H9 (cell line): ENCODE data around the gene PTGFRN. TPM values are rescaled to one million over a fixed set of nuclear protein-coding genes. Genes with fewer than 3 reads are reported as not detected.

Experiments used
- DNase-seq: peaks from one replicate; pipeline ENCODE4 v3.0.0-alpha.2; 2017
- H2AFZ ChIP-seq: one replicate; pipeline ENCODE4 v1.6.1; 2013; ENCODE audit warnings: mild to moderate bottlenecking, low read length, control low read depth, moderate library complexity
- H2AK5ac ChIP-seq: 2 replicates; pipeline ENCODE4 v1.6.1; 2013; ENCODE audit warnings: low read length, control low read depth, mixed read lengths; ENCODE audit not compliant: insufficient read length
- H2BK120ac ChIP-seq: one replicate; pipeline ENCODE4 v1.6.1; 2013; ENCODE audit warnings: low read depth, mild to moderate bottlenecking, low read length, control low read depth, inconsistent platforms; ENCODE audit not compliant: poor library complexity, severe bottlenecking
- H2BK12ac ChIP-seq: 2 replicates; pipeline ENCODE4 v1.6.1; 2013; ENCODE audit warnings: low read length, control low read depth, mixed read lengths, low read depth; ENCODE audit not compliant: insufficient read length
- H2BK15ac ChIP-seq: 2 replicates; pipeline ENCODE4 v1.6.1; 2013; ENCODE audit warnings: low read depth, low read length, control low read depth
- H2BK20ac ChIP-seq: one replicate; pipeline ENCODE4 v1.6.1; 2013; ENCODE audit warnings: low read depth, mild to moderate bottlenecking, low read length, control low read depth, inconsistent platforms; ENCODE audit not compliant: poor library complexity, severe bottlenecking
- H2BK5ac ChIP-seq: 2 replicates; pipeline ENCODE4 v1.6.1; 2013; ENCODE audit warnings: low read length, control low read depth, mixed read lengths; ENCODE audit not compliant: insufficient read length
- H3K14ac ChIP-seq: 2 replicates; pipeline ENCODE4 v1.6.1; 2013; ENCODE audit warnings: low read length, control low read depth; ENCODE audit not compliant: insufficient read depth
- H3K18ac ChIP-seq: 2 replicates; pipeline ENCODE4 v1.6.1; 2013; ENCODE audit warnings: low read depth, mild to moderate bottlenecking, mixed read lengths, low read length, control low read depth; ENCODE audit not compliant: insufficient read length
- H3K23ac ChIP-seq: 2 replicates; pipeline ENCODE4 v1.6.1; 2013; ENCODE audit warnings: low read length, control low read depth, mixed read lengths, low read depth; ENCODE audit not compliant: insufficient read length
- H3K23me2 ChIP-seq: 2 replicates; pipeline ENCODE4 v1.6.1; 2013; ENCODE audit warnings: low read depth, mild to moderate bottlenecking, mixed read lengths, low read length, control low read depth; ENCODE audit not compliant: insufficient read length, poor library complexity, severe bottlenecking
- H3K27ac ChIP-seq: 2 replicates; pipeline ENCODE4 v1.5.1; 2013; ENCODE audit warnings: low read length, control low read depth, mixed read lengths, low read depth; ENCODE audit not compliant: insufficient read length
- H3K27me3 ChIP-seq: 2 replicates; pipeline ENCODE4 v1.6.1; 2013; ENCODE audit warnings: low read length, control low read depth, inconsistent platforms; ENCODE audit not compliant: insufficient read depth
- H3K4ac ChIP-seq: 2 replicates; pipeline ENCODE4 v1.6.1; 2013; ENCODE audit warnings: low read depth, mild to moderate bottlenecking, control low read depth, inconsistent platforms, low read length, moderate library complexity
- H3K4me1 ChIP-seq: 2 replicates; pipeline ENCODE4 v1.6.1; 2013; ENCODE audit warnings: low read length, control low read depth, inconsistent platforms; ENCODE audit not compliant: insufficient read depth
- H3K4me2 ChIP-seq: 2 replicates; pipeline ENCODE4 v1.6.1; 2013; ENCODE audit warnings: low read length, control low read depth, mixed read lengths; ENCODE audit not compliant: insufficient read length, insufficient read depth
- H3K56ac ChIP-seq: 2 replicates; pipeline ENCODE4 v1.6.1; 2013; ENCODE audit warnings: low read depth, mild to moderate bottlenecking, mixed read lengths, low read length, control low read depth; ENCODE audit not compliant: insufficient read length
- H3K79me1 ChIP-seq: 2 replicates; pipeline ENCODE4 v1.6.1; 2013; ENCODE audit warnings: low read depth, mild to moderate bottlenecking, moderate library complexity, low read length, control low read depth, inconsistent platforms; ENCODE audit not compliant: insufficient read depth, poor library complexity, severe bottlenecking
- H3K79me2 ChIP-seq: 2 replicates; pipeline ENCODE4 v1.6.1; 2013; ENCODE audit warnings: low read length, control low read depth, inconsistent platforms; ENCODE audit not compliant: insufficient read depth
- H3K9ac ChIP-seq: 2 replicates; pipeline ENCODE4 v1.6.1; 2013; ENCODE audit warnings: low read length, control low read depth, mixed read lengths; ENCODE audit not compliant: insufficient read length; ENCODE audit errors: extremely low read depth
- H3K9me3 ChIP-seq: one replicate; pipeline ENCODE4 v1.6.1; 2013; ENCODE audit warnings: low read depth, low read length, inconsistent platforms; ENCODE audit not compliant: control insufficient read depth
- H3T11ph ChIP-seq: one replicate; pipeline ENCODE4 v1.6.1; 2013; ENCODE audit warnings: mild to moderate bottlenecking, low read length, control low read depth, inconsistent platforms
- H4K20me1 ChIP-seq: one replicate; pipeline ENCODE4 v1.6.1; 2013; ENCODE audit not compliant: control insufficient read depth, insufficient read length, insufficient read depth
- H4K5ac ChIP-seq: 2 replicates; pipeline ENCODE4 v1.6.1; 2013; ENCODE audit warnings: low read depth, mild to moderate bottlenecking, mixed read lengths, low read length, control low read depth; ENCODE audit not compliant: insufficient read length
- H4K8ac ChIP-seq: replicated peaks from 2 replicates; pipeline ENCODE4 v1.6.1; 2013; ENCODE audit warnings: low read length, control low read depth, mixed read lengths, low read depth; ENCODE audit not compliant: insufficient read length
- H4K91ac ChIP-seq: 2 replicates; pipeline ENCODE4 v1.6.1; 2013; ENCODE audit warnings: low read depth, mild to moderate bottlenecking, moderate library complexity, mixed read lengths, low read length, control low read depth; ENCODE audit not compliant: insufficient read length
- H3K27ac Mint-ChIP-seq, 3 experiments: 2 replicates in 2 of 3; 3 replicates in 1 of 3; pipeline ENCODE4 v1.8.0; 2020 to 2021; ENCODE audit warnings: mixed read lengths in 3 of 3, mild to moderate bottlenecking in 1 of 3, moderate library complexity in 1 of 3
- H3K27me3 Mint-ChIP-seq: 2 replicates; pipeline ENCODE4 v1.8.0; 2021; ENCODE audit warnings: low read depth, mild to moderate bottlenecking, moderate library complexity, mixed read lengths
- H3K36me3 Mint-ChIP-seq, 3 experiments: 2 replicates in 2 of 3; 3 replicates in 1 of 3; pipeline ENCODE4 v1.8.0; 2020 to 2021; ENCODE audit warnings: low read depth in 3 of 3, mixed read lengths in 3 of 3; ENCODE audit not compliant: insufficient read depth in 1 of 3
- H3K4me1 Mint-ChIP-seq, 2 experiments: 2 replicates each; pipeline ENCODE4 v1.8.0; 2020; ENCODE audit warnings: mixed read lengths in 2 of 2
- H3K4me3 Mint-ChIP-seq, 2 experiments: 2 replicates in 1 of 2; 3 replicates in 1 of 2; pipeline ENCODE4 v1.8.0; 2020 to 2021; ENCODE audit warnings: mild to moderate bottlenecking in 2 of 2, mixed read lengths in 2 of 2, moderate library complexity in 1 of 2
- H3K9me3 Mint-ChIP-seq, 2 experiments: 2 replicates in 1 of 2; 3 replicates in 1 of 2; pipeline ENCODE4 v1.8.0; 2020; ENCODE audit warnings: mild to moderate bottlenecking in 2 of 2, mixed read lengths in 2 of 2, moderate library complexity in 1 of 2
- CTCF ChIP-seq: fragments of 200-600 bp; sonication (generic); conservative IDR thresholded peaks from 3 replicates; pipeline ENCODE4 v1.8.0; 2021; ENCODE audit warnings: antibody characterized with exemption, mild to moderate bottlenecking
- WGBS: extraction: QIAGEN DNeasy Blood & Tissue Kit; methylation state at CpG from one replicate; pipeline ENCODE4 v1.1.7; 2013; ENCODE audit warnings: missing lambda C conversion rate, low lambda C conversion rate, mixed read lengths; ENCODE audit not compliant: insufficient read length; ENCODE audit errors: extremely low coverage; 5-methylcytosine and 5-hydroxymethylcytosine counted together
- total RNA-seq: library from RNA; stranded (reverse); gene quantifications from 2 replicates; pipeline ENCODE4 v1.2.1, GENCODE V29; 2021

The PTGFRN gene
- total RNA-seq, 1 experiment from 2014 or later, result 26.3 TPM

- Mint-ChIP-seq H3K4me1 (peaks cover 3 to 5% of the 10 kb centered on the region in 2 experiments; a peak in 2 of 4 replicates), H3K27me3 (no peaks in the 10 kb centered on the region), H3K27ac (no peak overlapping the region), H3K4me3 (no peak overlapping the region), H3K9me3 (no peaks in the 10 kb centered on the region), H3K36me3 (no peaks in the 10 kb centered on the region; a peak in 1 of 7 replicates)
- H2AK5ac ChIP-seq, result no peak overlapping the region
- no peak overlapping the region for H2AFZ ChIP-seq
- no peak overlapping the region for H3K14ac ChIP-seq
- no peaks in the 10 kb centered on the region; the same call in 1 of the 2 replicates for H3K79me2 ChIP-seq
- WGBS, result no CpG with 5 or more reads among the region's 6 CpGs
- H3K18ac ChIP-seq, result no peak overlapping the region
- H3K4ac ChIP-seq, result no peak overlapping the region
- H4K8ac ChIP-seq, result no peak overlapping the region
- no peak overlapping the region for H3K27ac ChIP-seq
- no peak overlapping the region for H3T11ph ChIP-seq
- H2BK20ac ChIP-seq, result no peak overlapping the region
- H2BK15ac ChIP-seq, result no peak overlapping the region
- no peak overlapping the region for H4K91ac ChIP-seq
- no peak overlapping the region for H3K9ac ChIP-seq
- H4K5ac ChIP-seq, result no peak overlapping the region
- no peaks in the 10 kb centered on the region for H3K79me1 ChIP-seq
- H3K4me1 ChIP-seq, result no peaks in the 10 kb centered on the region
- no peaks in the 10 kb centered on the region for H3K27me3 ChIP-seq
- no peaks in the 10 kb centered on the region for H3K9me3 ChIP-seq
- no peak overlapping the region for H3K23ac ChIP-seq
- no peak overlapping the region for H3K56ac ChIP-seq
- no peaks in the 10 kb centered on the region for H3K23me2 ChIP-seq
- no peak overlapping the region for H2BK120ac ChIP-seq
- TF ChIP-seq CTCF, result no peak
- no peak overlapping the region for H2BK5ac ChIP-seq
- no peak overlapping the region for H2BK12ac ChIP-seq
- H4K20me1 ChIP-seq, result no peaks in the 10 kb centered on the region
- DNase-seq, result no peak
- H3K4me2 ChIP-seq, result no peak overlapping the region
Measured at GRCh38 chr1:116927049-116927798, 17.5 kb downstream of the PTGFRN start.
